ENCODE data around the gene SPDEF. TPM values are rescaled to one million over a fixed set of nuclear protein-coding genes. Genes with fewer than 3 reads are reported as not detected.

Gene SPDEF
- total RNA-seq, 2 experiments from 2014 or later = not detected

- no peak overlapping the region for H3K27ac Mint-ChIP-seq
- no peak overlapping the region for H3K4me3 Mint-ChIP-seq
- peaks cover 3% of the 10 kb centered on the region for H3K27me3 Mint-ChIP-seq
- H3K36me3 Mint-ChIP-seq (ENCODE audit: low read depth) = no peaks in the 10 kb centered on the region
- CTCF ChIA-PET = no interaction called here
- no peaks in the 10 kb centered on the region for H3K4me1 Mint-ChIP-seq
- POLR2A ChIA-PET = no interaction called here
- DNase-seq = no peak
- peaks cover 5% of the 10 kb centered on the region for H3K9me3 Mint-ChIP-seq
These were observed 49.4 kb downstream of the SPDEF start for GRCh38 chr6:34506718-34507117.

GRCh38 chr6:34497411-34497810, 58.7 kb downstream of the SPDEF start:
- no peak for DNase-seq
- no peaks in the 10 kb centered on the region for H3K4me1 Mint-ChIP-seq
- no peaks in the 10 kb centered on the region for H3K36me3 Mint-ChIP-seq (ENCODE audit: low read depth)
- no peak overlapping the region for H3K27ac Mint-ChIP-seq
- H3K27me3 Mint-ChIP-seq = peaks cover 2% of the 10 kb centered on the region
- ChIA-PET POLR2A (no interaction called here), CTCF (interaction anchor here (0.6 to 0.7 kb wide), 2 partner anchors 82 to 340 kb away, joined by 4 to 7 read pairs; no protein-coding TSS in a partner anchor)
- H3K4me3 Mint-ChIP-seq = no peak overlapping the region
- no peaks in the 10 kb centered on the region for H3K9me3 Mint-ChIP-seq

- no peaks in the 10 kb centered on the region for H3K9me3 Mint-ChIP-seq
- no peak overlapping the region for H3K4me3 Mint-ChIP-seq
- peaks cover 2% of the 10 kb centered on the region for H3K27me3 Mint-ChIP-seq
- ChIA-PET POLR2A (interaction anchor here (1.2 kb wide), 1 partner anchor 9 kb away, joined by 3 read pairs; no protein-coding TSS in a partner anchor), CTCF (interaction anchor here (0.6 kb wide), 1 partner anchor 9 kb away, joined by 4 read pairs; no protein-coding TSS in a partner anchor)
- no peak for DNase-seq
- no peaks in the 10 kb centered on the region for H3K36me3 Mint-ChIP-seq (ENCODE audit: low read depth)
- no peak overlapping the region for H3K27ac Mint-ChIP-seq
- no peaks in the 10 kb centered on the region for H3K4me1 Mint-ChIP-seq
These were observed 59.9 kb downstream of the SPDEF start for GRCh38 chr6:34496103-34496685.

GRCh38 chr6:34494973-34495372, 61.2 kb downstream of the SPDEF start:
- Mint-ChIP-seq H3K27me3 (peaks cover 1% of the 10 kb centered on the region), H3K9me3 (no peaks in the 10 kb centered on the region), H3K27ac (no peak overlapping the region), H3K4me1 (no peaks in the 10 kb centered on the region), H3K4me3 (no peak overlapping the region), H3K36me3 (ENCODE audit: low read depth) (no peaks in the 10 kb centered on the region)
- no peak for DNase-seq
- ChIA-PET POLR2A (no interaction called here), CTCF (interaction anchor here (0.8 to 2.2 kb wide), 2 partner anchors 20 to 34 kb away, joined by 3 to 7 read pairs; no protein-coding TSS in a partner anchor)

GRCh38 chr6:34493344-34493743, 62.8 kb downstream of the SPDEF start:
- Mint-ChIP-seq H3K27ac (no peak overlapping the region), H3K36me3 (ENCODE audit: low read depth) (no peaks in the 10 kb centered on the region), H3K9me3 (no peaks in the 10 kb centered on the region), H3K4me3 (no peak overlapping the region), H3K27me3 (no peaks in the 10 kb centered on the region), H3K4me1 (peaks cover 2% of the 10 kb centered on the region)
- no peak for DNase-seq
- ChIA-PET CTCF (interaction anchor here (0.7 to 2.2 kb wide), 2 partner anchors 18 to 65 kb away, joined by 4 to 7 read pairs; no protein-coding TSS in a partner anchor), POLR2A (no interaction called here)

GRCh38 chr6:34491091-34491430, 65.1 kb downstream of the SPDEF start:
- H3K27ac Mint-ChIP-seq = no peak overlapping the region
- no peaks in the 10 kb centered on the region for H3K9me3 Mint-ChIP-seq
- DNase-seq = no peak
- H3K27me3 Mint-ChIP-seq = no peaks in the 10 kb centered on the region
- POLR2A ChIA-PET = no interaction called here
- CTCF ChIA-PET = no interaction called here
- H3K4me3 Mint-ChIP-seq = no peak overlapping the region
- H3K4me1 Mint-ChIP-seq = peaks cover 10% of the 10 kb centered on the region
- H3K36me3 Mint-ChIP-seq (ENCODE audit: low read depth) = no peaks in the 10 kb centered on the region

GRCh38 chr6:34490390-34491090, 65.6 kb downstream of the SPDEF start:
- Mint-ChIP-seq H3K27ac (no peak overlapping the region), H3K4me3 (no peak overlapping the region), H3K4me1 (peaks cover 15% of the 10 kb centered on the region), H3K27me3 (no peaks in the 10 kb centered on the region), H3K9me3 (no peaks in the 10 kb centered on the region), H3K36me3 (ENCODE audit: low read depth) (no peaks in the 10 kb centered on the region)
- ChIA-PET POLR2A (interaction anchor here (0.9 kb wide), 1 partner anchor 20 kb away, joined by 3 read pairs; no protein-coding TSS in a partner anchor), CTCF (no interaction called here)
- DNase-seq = no peak

- no peaks in the 10 kb centered on the region for H3K36me3 Mint-ChIP-seq (ENCODE audit: low read depth)
- no peaks in the 10 kb centered on the region for H3K9me3 Mint-ChIP-seq
- H3K4me1 Mint-ChIP-seq = peaks cover 27% of the 10 kb centered on the region
- no peaks in the 10 kb centered on the region for H3K27me3 Mint-ChIP-seq
- ChIA-PET POLR2A (interaction anchor here (0.9 kb wide), 1 partner anchor 21 kb away, joined by 3 read pairs; no protein-coding TSS in a partner anchor), CTCF (interaction anchor here (0.5 kb wide), 1 partner anchor 326 kb away, joined by 4 read pairs; no protein-coding TSS in a partner anchor)
- no peak for DNase-seq
- no peak overlapping the region for H3K27ac Mint-ChIP-seq
- H3K4me3 Mint-ChIP-seq = no peak overlapping the region
These were observed 66.8 kb downstream of the SPDEF start for GRCh38 chr6:34489207-34489805.

Other genes starting within 250 kb of the SPDEF start
- gene NUDT3, start 163.7 kb downstream of the SPDEF start, total RNA-seq = 10 to 100 TPM in 1 of 2 experiments, 1 to 10 TPM in 1; 9.9 to 10.0 TPM
- 1,000 to 10,000 TPM; 1,296 to 1,320 TPM for gene RPS10, start 130.3 kb downstream of the SPDEF start, total RNA-seq
- gene PACSIN1, start 90.3 kb downstream of the SPDEF start, total RNA-seq = 1 to 10 TPM; 1.8 to 2.2 TPM
- gene ILRUN, start 140.4 kb upstream of the SPDEF start, total RNA-seq = 10 to 100 TPM; 85.3 to 86.6 TPM
- gene SNRPC, start 201.2 kb upstream of the SPDEF start, total RNA-seq = 100 to 1,000 TPM in 1 of 2 experiments, 10 to 100 TPM in 1; 98.7 to 100 TPM
- 10 to 100 TPM; 12.3 to 12.6 TPM for gene BLTP3A, start 235.8 kb upstream of the SPDEF start, total RNA-seq